HG02571 (cell line): ENCODE measurements around the gene TTC7B.

Experiments
- ATAC-seq: cut with Tn5 transposase; IDR thresholded peaks from one replicate; pipeline ENCODE4 v1.9.1; 2021; ENCODE audit warnings: mild to moderate bottlenecking, moderate library complexity; ENCODE audit not compliant: unreplicated experiment

Gene TTC7B

GRCh38 chr14:90715495-90715894 is 100.7 kb downstream of the TTC7B start:
- ATAC-seq, result no peak

DNA sequence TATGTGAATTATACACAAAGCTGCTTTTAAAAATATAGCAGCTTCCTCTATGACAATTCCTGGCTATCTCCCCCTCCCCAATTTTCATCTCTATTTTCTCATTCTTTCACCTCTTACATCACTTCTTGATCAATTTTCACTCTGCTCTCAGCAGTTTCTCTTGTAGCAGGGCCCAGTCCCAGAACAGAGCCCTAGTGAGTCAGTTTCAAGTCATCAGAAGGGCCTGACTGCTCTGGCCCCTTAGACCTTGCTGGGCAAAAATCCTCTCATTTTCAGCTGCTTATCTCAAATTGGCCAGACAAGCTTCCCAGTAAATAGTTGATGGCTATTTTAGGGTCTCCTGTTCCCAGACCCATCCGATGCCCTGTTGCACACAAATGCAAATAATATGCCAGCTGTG is 101.4 kb downstream of the TTC7B start:
- no peak for ATAC-seq

GRCh38 chr14:90704738-90705392 is 111.4 kb downstream of the TTC7B start:
- ATAC-seq, result no peak

DNA sequence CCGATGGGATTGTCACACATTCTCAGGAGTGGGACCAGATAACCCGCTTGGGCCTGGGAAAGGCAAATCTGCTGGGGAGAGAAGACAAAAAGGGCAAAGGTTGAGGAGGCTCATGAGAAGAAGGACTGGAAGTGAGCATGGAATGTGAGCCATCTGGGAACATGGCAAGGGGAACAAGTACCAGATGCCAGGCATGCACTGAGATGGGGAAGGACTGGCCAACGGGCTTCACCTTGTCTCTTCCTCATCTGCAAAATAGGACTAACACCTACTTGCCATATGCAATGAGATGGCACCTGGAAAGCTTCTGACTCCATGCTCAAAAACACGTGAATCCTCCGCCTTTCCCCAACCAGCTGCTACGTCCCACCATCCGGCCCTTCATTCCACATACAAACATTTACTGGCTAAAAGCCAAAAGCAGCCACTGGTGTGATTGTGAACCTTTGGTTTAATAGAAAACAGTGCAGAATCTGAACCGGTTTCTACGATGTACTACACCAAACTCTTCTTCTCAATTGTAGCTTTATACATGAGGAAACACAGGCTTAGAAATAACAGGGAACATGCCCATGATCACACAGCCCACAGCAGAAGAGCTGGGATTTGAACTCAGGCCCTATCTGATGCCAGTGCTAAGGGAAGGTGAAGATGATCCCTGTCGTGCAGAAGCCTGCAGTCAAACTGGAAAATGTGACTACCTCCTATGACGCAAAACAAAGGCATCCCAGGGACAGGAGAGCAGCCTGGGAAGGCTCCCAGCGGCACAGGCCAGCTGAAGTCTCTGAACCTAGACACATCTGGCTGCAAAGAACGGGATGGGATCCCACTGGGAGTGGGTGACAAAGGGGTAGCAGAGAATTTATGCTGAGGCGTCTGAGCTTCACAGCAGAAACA is 112.1 kb downstream of the TTC7B start:
- no peak for ATAC-seq

- ATAC-seq, result no peak
Observed at GRCh38 chr14:90700933-90701776, 115.1 kb downstream of the TTC7B start.

DNA sequence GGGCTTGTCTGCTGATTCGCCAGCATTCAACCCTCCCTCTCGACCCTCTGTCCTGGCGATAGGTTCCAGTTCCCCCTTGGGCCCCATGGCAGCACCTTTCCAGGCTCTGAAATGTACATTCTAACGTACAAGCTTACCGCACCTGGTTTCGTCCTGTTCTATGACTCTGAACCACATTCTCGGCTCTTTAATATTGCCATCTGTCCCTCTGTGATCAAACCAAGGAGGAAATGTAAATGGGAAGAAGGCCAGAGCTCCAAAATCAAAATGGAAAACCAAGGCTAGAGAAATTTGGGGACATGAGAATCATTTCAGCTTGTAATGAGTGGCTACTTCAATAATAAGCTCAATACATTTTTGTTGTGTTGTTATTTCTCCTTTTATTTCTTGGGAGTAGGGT is 117.2 kb downstream of the TTC7B start:
- ATAC-seq, result no peak

DNA sequence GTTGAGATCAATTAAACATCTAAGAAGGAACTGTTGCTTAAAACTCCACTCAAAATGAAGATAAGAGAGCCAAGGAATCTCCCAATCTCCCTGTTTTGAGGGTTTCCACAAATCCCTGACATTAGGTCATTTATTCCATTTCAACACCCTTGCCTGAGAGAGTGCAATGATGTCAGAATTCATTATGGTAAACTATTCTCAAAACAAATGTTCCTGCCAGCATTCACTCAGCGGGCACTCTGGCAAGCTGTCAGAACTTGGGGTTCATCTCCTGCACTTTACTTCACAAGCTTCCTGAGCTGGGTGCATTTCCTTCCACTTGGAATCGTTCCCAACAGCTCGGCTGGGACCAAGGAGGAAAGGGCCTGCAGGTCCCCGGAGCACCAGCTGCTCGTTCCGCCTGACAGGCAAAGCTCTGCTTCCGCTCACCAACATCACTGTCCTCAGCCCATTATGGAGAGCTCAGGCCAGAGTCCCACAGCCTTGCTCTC is 117.8 kb downstream of the TTC7B start:
- no peak for ATAC-seq

- peak; percentile 72 for ATAC-seq
Observed at GRCh38 chr14:90697577-90698206, 118.5 kb downstream of the TTC7B start.

- ATAC-seq, result no peak
Observed at GRCh38 chr14:90697132-90697531, 119.1 kb downstream of the TTC7B start.

DNA sequence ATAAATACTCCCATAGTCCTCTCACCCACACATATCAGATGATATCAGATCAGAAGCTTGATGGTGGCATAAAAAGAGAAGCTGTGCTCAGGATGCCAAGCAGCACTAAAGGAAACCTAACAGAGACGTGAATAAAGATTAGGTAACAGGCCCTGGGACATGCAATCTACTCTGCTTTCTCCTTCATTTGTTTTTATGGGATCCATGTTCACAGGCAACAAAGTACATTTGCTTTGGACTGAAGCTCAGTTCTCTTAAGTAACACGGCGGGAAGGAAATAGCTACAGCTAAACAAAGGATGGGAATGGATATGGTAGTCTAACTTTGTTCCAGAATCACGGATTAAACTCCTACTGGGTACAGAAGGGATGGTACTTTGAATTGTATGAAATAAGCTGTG is 119.5 kb downstream of the TTC7B start:
- ATAC-seq, result no peak

- ATAC-seq, result no peak
Observed at GRCh38 chr14:90695997-90696660, 120.1 kb downstream of the TTC7B start.

GRCh38 chr14:90693413-90693812 is 122.8 kb downstream of the TTC7B start:
- ATAC-seq, result no peak

- ATAC-seq, result no peak
Observed at GRCh38 chr14:90692826-90693225, 123.4 kb downstream of the TTC7B start.

DNA sequence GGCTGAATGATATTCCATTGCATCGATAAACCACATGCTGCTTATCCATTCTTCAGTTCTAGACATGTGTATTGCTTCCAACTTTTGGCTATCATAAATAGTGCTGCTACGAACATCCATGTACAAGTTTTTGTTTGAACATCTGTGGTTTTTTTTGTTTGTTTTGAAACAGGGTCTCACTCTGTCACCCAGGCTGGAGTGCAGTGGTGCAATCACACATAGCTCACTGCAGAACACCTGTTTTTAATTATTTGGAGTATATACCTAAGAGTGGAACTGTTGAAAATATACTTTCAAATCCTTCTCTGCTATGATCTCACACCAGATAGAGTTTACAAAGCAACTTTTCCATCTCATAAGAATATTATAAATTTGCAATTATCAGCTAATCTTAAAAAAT is 124.2 kb downstream of the TTC7B start:
- ATAC-seq, result no peak

DNA sequence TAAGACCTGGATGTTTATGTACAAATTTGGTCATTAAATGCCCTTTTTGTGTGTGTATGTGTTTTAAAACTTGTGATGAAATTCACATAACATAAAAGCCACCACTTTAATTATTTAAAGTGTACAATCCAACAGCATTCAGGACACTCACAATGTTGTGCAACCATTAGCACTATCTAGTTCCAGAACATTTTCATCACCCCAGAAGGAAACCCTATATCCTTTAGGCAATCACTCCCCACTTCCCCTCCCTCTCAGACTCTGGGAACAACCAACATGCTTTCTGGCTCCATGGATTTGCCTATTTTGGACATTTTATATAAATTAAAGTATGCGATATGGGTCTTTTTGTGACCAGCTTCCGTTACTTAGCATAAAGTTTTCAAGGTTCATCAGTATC is 124.6 kb downstream of the TTC7B start:
- ATAC-seq, result no peak

- ATAC-seq, result no peak
Observed at GRCh38 chr14:90687680-90688079, 128.6 kb downstream of the TTC7B start.

GRCh38 chr14:90682615-90683014 is 133.6 kb downstream of the TTC7B start:
- no peak for ATAC-seq

GRCh38 chr14:90681929-90682328 is 134.3 kb downstream of the TTC7B start:
- ATAC-seq, result no peak

GRCh38 chr14:90678846-90679362 is 137.3 kb downstream of the TTC7B start:
- ATAC-seq, result no peak

DNA sequence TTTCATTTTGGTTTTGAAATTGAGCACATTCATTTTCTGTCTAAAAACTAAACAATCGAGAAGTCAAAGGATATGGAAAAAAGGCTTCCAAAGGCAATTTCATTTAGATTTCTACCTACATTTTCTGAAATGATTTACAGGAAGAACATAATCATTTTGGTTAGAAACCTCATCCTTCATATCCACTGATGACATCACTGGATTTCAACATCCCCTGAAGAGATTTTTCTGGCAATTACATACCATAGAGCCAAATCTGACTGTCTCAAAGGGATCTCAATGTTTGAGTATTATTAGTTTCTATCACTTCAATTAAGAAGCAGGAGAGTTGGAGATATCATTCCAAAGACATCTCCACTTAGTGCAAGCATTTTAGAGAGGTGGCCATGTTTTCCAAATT is 137.8 kb downstream of the TTC7B start:
- no peak for ATAC-seq
